PC-9 (cell line): Measurements from ENCODE around the gene RNF227. TPM values are rescaled to one million over a fixed set of nuclear protein-coding genes. Genes with fewer than 3 reads are reported as not detected.

ENCODE experiments used
- BruUV-seq: library from RNA; stranded (reverse); fragments of 400-500 nt; replicated peaks from 2 replicates; lab custom pipeline; 2021; lab: Mats Ljungman, UMichigan
- CTCF ChIA-PET: fragments of 300-600 bp; sonication (Branson Sonifier 250); formaldehyde crosslinking; loops from one replicate; lab custom pipeline; 2022; ENCODE audit warnings: antibody characterized with exemption; lab: Charles Lee
- POLR2A ChIA-PET: fragments of 300-600 bp; sonication (Branson Sonifier 250); formaldehyde crosslinking; loops from one replicate; lab custom pipeline; 2022; ENCODE audit warnings: antibody characterized with exemption; ENCODE audit not compliant: unreplicated experiment; lab: Charles Lee
- DNase-seq, 2 experiments: peaks; one replicate each; pipeline versions ENCODE4 v3.0.0 to v3.0.0-alpha.2; 2015 to 2022; ENCODE audit warnings: mixed read lengths in 1 of 2
- H2AFZ ChIP-seq: fragments of 200-600 bp; sonication (generic); 2 replicates; pipeline ENCODE4 v1.8.1; 2017; ENCODE audit warnings: antibody characterized with exemption
- H3F3A ChIP-seq: fragments of 200-600 bp; sonication (generic); 2 replicates; pipeline ENCODE4 v1.8.1; 2017; ENCODE audit warnings: antibody characterized with exemption, mild to moderate bottlenecking, low read depth; ENCODE audit not compliant: insufficient read depth
- H3K27ac ChIP-seq: fragments of 200-600 bp; sonication (generic); 2 replicates; pipeline ENCODE4 v1.6.1; 2016; ENCODE audit warnings: mixed run types
- H3K27me3 ChIP-seq: fragments of 200-600 bp; sonication (generic); 2 replicates; pipeline ENCODE4 v1.6.1; 2016; ENCODE audit warnings: low read depth, mixed run types; ENCODE audit not compliant: insufficient read depth
- H3K36me3 ChIP-seq: fragments of 200-600 bp; sonication (generic); 2 replicates; pipeline ENCODE4 v1.6.1; 2016; ENCODE audit warnings: low read depth, mixed run types
- H3K4me1 ChIP-seq: fragments of 200-600 bp; sonication (generic); replicated peaks from 2 replicates; pipeline ENCODE4 v1.6.1; 2016; ENCODE audit warnings: mixed run types; ENCODE audit not compliant: insufficient read depth
- H3K4me2 ChIP-seq: fragments of 200-600 bp; sonication (generic); 2 replicates; pipeline ENCODE4 v1.6.1; 2017; ENCODE audit warnings: mixed run types
- H3K4me3 ChIP-seq: fragments of 200-600 bp; sonication (generic); 2 replicates; pipeline ENCODE4 v1.6.1; 2016; ENCODE audit warnings: mixed run types
- H3K79me2 ChIP-seq: fragments of 200-600 bp; sonication (generic); 2 replicates; pipeline ENCODE4 v1.6.1; 2017; ENCODE audit warnings: low read depth, mixed run types
- H3K9me2 ChIP-seq: fragments of 200-600 bp; sonication (generic); 2 replicates; pipeline ENCODE4 v1.8.1; 2017; ENCODE audit warnings: mild to moderate bottlenecking; ENCODE audit not compliant: insufficient read depth
- H3K9me3 ChIP-seq: fragments of 200-600 bp; sonication (generic); 2 replicates; pipeline ENCODE4 v1.8.1; 2016; ENCODE audit warnings: low read depth; ENCODE audit not compliant: insufficient read depth
- H4K20me1 ChIP-seq: fragments of 200-600 bp; sonication (generic); 2 replicates; pipeline ENCODE4 v1.8.1; 2017; ENCODE audit not compliant: insufficient read depth
- EZH2 ChIP-seq: fragments of 200-600 bp; sonication (generic); IDR thresholded peaks from 2 replicates; pipeline ENCODE4 v1.8.0; 2017; ENCODE audit warnings: antibody characterized with exemption, low read depth
- intact Hi-C: fragments of 100-400 bp; cut with micrococcal nuclease; formaldehyde crosslinking; loops from one replicate; pipeline ENCODE4 v1.10.0; 2022; ENCODE audit not compliant: unreplicated experiment
- total RNA-seq: library from RNA; stranded (reverse); gene quantifications from 2 replicates; pipeline ENCODE4 v1.2.3, GENCODE V29; 2021
- TF ChIP-seq, protein P1 (sequence below): fragments of 200-600 bp; sonication (generic); conservative IDR thresholded peaks from 2 replicates; pipeline ENCODE4 v1.6.1; 2017; ENCODE audit warnings: mixed run types, antibody characterized with exemption, mild to moderate bottlenecking, moderate library complexity

RNF227 gene
- total RNA-seq, 1 experiment from 2014 or later: 3.1 TPM

DNA sequence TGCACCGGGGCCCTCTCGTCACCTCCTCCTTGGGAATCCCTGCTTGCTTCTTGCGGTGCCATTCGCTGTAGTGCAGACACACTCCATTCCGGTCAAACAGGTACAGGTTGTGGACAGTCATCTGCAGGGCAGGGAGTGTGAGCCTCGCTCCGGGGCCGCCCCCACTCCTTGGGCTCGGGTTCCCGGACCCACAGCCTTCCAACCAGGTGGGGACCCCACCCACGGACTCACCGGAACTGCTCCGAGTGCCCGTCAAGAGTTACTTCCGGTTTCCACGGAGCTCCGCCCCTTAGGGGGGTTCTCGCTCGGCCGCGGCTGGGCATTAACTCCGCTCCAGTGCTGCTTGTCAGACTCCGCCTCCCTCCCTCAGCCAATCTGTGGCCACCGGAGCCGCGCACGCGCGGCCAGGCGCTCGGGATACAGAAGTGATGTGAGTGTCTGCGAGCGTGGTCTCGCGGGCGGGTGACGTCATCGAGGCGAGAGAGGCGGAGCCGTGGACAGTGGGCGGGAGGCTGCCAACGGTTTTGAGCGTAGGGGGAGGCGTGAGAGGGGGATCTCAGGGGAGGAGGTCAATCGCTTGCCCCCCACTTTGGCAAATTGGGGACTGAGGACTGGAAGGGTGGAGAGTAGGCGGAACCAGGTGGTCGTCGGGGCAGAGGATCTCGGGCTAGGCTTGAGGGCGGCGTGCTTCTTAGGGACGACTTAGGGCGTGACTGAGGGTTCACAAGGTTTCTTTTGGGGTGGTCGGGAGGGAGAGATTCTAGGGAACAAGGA is 15.8 kb upstream of the RNF227 start, which contains the start of the genes CNTROB and TRAPPC1:
TSS of gene CNTROB (plus strand) at position 498 of the 774 bp plus-strand sequence. CDS start 874 bp downstream, outside the sequence.
TSS of gene TRAPPC1 (minus strand) at position 238 of the 774 bp plus-strand sequence. CDS start at position 121, 117 bp downstream.
- DNase-seq: peak; percentile 87 to 100
- Histone ChIP-seq H3K9me2 (no peaks in the 10 kb centered on the region), H3K79me2 (peaks cover 30% of the 10 kb centered on the region), H4K20me1 (no peaks in the 10 kb centered on the region), H3K4me3 (peak within 1 kb of the TSS; percentile 88), H3K4me2 (peak within 1 kb of the TSS; percentile 97), H3K27ac (no peak within 1 kb of the TSS), H3K9me3 (no peaks in the 10 kb centered on the region), H3F3A (no peaks in the 10 kb centered on the region; the same call in 1 of the 2 replicates), H2AFZ (peak within 1 kb of the TSS; percentile 96), H3K36me3 (no peaks in the 10 kb centered on the region), H3K27me3 (no peaks in the 10 kb centered on the region), H3K4me1 (peaks cover 11% of the 10 kb centered on the region)
- POLR2A ChIA-PET: interaction anchor here (0.5 to 0.9 kb wide), 5 partner anchors 12 to 282 kb away, joined by 3 to 24 read pairs (median 4); partner anchors contain the start of gene CHD3
- no TSS peak for BruUV-seq
- CTCF ChIA-PET: interaction anchor here (0.7 to 2.5 kb wide), 6 partner anchors 13 to 109 kb away, joined by 3 to 7 read pairs (median 4); no protein-coding TSS in a partner anchor
- intact Hi-C loops: loop anchor here (1.0 to 5.0 kb wide), 3 partner anchors 17 to 58 kb away; partner anchors contain the start of gene CHD3
- no peak for TF ChIP-seq EZH2

DNA sequence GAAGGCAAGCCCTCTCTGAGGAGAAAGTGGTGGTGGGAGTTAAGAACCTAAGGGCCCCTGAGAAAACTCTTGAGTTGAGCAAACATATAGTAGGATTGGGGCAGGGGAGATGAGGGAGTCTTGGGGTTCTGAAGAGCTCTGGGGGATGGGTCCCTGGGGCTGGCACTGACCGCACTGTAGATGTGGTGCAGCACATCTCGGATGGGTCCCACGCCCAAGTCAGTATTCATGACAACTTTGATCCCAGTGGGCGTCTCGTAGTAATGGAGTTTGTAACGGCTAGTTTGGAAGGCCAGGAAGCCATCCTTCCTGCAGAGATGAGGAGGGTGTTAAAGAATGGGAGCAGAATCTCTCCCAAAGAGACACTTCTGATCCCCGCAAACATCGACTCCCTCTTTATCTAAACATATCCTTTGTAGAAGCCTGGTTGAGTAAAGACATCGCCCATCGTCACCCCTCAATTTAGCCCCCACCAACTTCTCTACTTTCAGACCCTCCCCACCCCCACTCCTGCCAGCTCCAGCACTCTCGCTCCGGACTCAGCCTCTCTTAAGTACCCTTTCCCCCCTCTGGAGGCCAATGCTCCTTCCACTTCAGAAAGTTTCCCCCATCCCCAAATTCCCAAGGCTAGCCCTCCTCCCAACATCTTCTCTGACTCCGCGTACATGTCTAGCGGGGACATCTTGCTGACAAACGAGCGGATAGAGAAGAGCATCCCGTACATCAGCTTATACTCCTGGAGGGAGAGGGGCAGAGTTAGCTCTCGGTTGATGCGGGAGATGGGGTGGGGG is 14.9 kb upstream of the RNF227 start:
- Histone ChIP-seq H3K4me1 (peaks cover 11% of the 10 kb centered on the region), H2AFZ (peak overlapping the region; percentile 82), H3F3A (no peaks in the 10 kb centered on the region; the same call in 1 of the 2 replicates), H3K27ac (no peak overlapping the region), H3K9me3 (no peaks in the 10 kb centered on the region), H4K20me1 (no peaks in the 10 kb centered on the region), H3K79me2 (peaks cover 30% of the 10 kb centered on the region), H3K27me3 (no peaks in the 10 kb centered on the region), H3K4me2 (peak overlapping the region; percentile 97), H3K36me3 (no peaks in the 10 kb centered on the region), H3K9me2 (no peaks in the 10 kb centered on the region), H3K4me3 (peak overlapping the region; percentile 88)
- BruUV-seq: TSS peak; percentile 81
- ChIA-PET POLR2A (interaction anchor here (0.5 to 0.9 kb wide), 3 partner anchors 14 to 506 kb away, joined by 4 to 9 read pairs (median 5); no protein-coding TSS in a partner anchor), CTCF (interaction anchor here (0.7 to 1.0 kb wide), 4 partner anchors 58 to 106 kb away, joined by 4 to 9 read pairs (median 6); no protein-coding TSS in a partner anchor)
- intact Hi-C loops: loop anchor here (5.0 kb wide), 1 partner anchor 44 kb away; the partner anchor contains the start of gene CHD3
- no peak for DNase-seq
- TF ChIP-seq EZH2: no peak
- TF ChIP-seq, protein P1, sequence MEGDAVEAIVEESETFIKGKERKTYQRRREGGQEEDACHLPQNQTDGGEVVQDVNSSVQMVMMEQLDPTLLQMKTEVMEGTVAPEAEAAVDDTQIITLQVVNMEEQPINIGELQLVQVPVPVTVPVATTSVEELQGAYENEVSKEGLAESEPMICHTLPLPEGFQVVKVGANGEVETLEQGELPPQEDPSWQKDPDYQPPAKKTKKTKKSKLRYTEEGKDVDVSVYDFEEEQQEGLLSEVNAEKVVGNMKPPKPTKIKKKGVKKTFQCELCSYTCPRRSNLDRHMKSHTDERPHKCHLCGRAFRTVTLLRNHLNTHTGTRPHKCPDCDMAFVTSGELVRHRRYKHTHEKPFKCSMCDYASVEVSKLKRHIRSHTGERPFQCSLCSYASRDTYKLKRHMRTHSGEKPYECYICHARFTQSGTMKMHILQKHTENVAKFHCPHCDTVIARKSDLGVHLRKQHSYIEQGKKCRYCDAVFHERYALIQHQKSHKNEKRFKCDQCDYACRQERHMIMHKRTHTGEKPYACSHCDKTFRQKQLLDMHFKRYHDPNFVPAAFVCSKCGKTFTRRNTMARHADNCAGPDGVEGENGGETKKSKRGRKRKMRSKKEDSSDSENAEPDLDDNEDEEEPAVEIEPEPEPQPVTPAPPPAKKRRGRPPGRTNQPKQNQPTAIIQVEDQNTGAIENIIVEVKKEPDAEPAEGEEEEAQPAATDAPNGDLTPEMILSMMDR: no peak

DNA sequence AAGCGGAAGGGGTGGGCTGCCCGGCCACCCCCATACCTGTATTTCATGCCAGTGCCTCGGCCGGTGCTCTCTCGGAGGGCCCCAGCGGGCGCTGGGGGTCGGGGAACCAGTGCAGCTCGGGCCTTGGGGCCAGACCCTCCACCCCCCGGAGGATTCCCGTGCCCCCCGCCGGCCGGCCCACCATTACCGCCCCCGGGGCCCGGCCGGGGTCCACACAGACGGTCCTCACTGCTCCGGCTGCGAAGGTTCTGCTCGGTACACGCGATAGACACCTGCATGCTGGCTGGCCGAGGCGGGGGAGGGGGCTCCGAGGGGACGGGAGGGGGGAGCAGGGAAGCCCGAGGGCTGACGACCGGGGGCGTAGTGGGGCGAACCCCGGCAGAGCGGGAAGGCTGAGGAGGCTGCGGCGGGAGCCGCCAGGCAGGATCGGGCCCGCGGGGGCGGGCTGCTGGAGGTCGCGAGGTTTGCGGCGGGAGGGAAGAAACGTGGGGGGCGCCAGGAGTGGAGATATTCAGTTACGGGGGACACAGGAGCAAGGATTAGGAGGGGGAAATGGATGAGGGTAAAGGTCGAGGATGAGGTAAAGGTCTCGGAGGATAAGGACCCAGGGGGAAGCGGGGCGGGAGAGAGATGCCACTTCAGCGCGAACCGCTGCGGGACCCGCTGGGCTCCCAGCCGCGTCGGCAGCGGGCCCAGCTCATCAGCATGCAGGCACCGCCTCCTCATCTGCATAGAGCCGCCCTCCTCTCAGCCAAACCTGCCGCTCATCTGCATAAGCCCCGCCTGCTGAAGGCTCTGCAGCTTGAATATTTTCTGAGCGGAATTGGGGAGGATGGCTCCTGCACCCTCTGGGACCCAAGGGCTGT is 13.3 kb upstream of the RNF227 start, which contains the start of gene KCNAB3:
TSS of gene KCNAB3 (minus strand) at position 699 of the 866 bp plus-strand sequence. CDS start at position 278, 421 bp downstream.
- intact Hi-C loops: loop anchor here (5.0 kb wide), 1 partner anchor 42 kb away; the partner anchor contains the start of gene CHD3
- Histone ChIP-seq H3K79me2 (peaks cover 27% of the 10 kb centered on the region), H3K4me1 (peaks cover 11% of the 10 kb centered on the region), H3K36me3 (no peaks in the 10 kb centered on the region), H4K20me1 (no peaks in the 10 kb centered on the region), H3K9me3 (no peaks in the 10 kb centered on the region), H3F3A (no peaks in the 10 kb centered on the region; the same call in 1 of the 2 replicates), H3K4me2 (peak within 1 kb of the TSS; percentile 97; the same call in 1 of the 2 replicates), H3K9me2 (no peaks in the 10 kb centered on the region), H2AFZ (no peak within 1 kb of the TSS), H3K4me3 (no peak within 1 kb of the TSS), H3K27ac (no peak within 1 kb of the TSS), H3K27me3 (no peaks in the 10 kb centered on the region)
- no peak for DNase-seq
- POLR2A ChIA-PET: interaction anchor here (0.6 kb wide), 1 partner anchor 526 kb away, joined by 5 read pairs; no protein-coding TSS in a partner anchor
- CTCF ChIA-PET: no interaction called here
- BruUV-seq: no TSS peak
- no peak for TF ChIP-seq EZH2
- TF ChIP-seq, protein P1: no peak
